Activated T-cell treated with anti-CD3 and anti-CD28 coated beads, Interleukin-2, amount 50 U/mL, for 24 hours (primary cell): ENCODE results near the gene ATP4B.

Source experiments
- DNase-seq: peaks from one replicate; pipeline ENCODE4 v3.0.0-alpha.2; 2020
- H3K27ac Mint-ChIP-seq: 2 replicates; pipeline ENCODE4 v1.8.0; 2020; ENCODE audit warnings: mild to moderate bottlenecking, mixed read lengths
- H3K27me3 Mint-ChIP-seq: 2 replicates; pipeline ENCODE4 v1.8.0; 2020; ENCODE audit warnings: mixed read lengths
- H3K36me3 Mint-ChIP-seq: 2 replicates; pipeline ENCODE4 v1.8.0; 2020; ENCODE audit warnings: low read depth, mixed read lengths
- H3K4me1 Mint-ChIP-seq: 2 replicates; pipeline ENCODE4 v1.8.0; 2020; ENCODE audit warnings: low read depth, mixed read lengths
- H3K4me3 Mint-ChIP-seq: 2 replicates; pipeline ENCODE4 v1.8.0; 2020; ENCODE audit warnings: mild to moderate bottlenecking, moderate library complexity, mixed read lengths
- H3K9me3 Mint-ChIP-seq: 2 replicates; pipeline ENCODE4 v1.8.0; 2020; ENCODE audit warnings: mixed read lengths

Gene ATP4B

DNA sequence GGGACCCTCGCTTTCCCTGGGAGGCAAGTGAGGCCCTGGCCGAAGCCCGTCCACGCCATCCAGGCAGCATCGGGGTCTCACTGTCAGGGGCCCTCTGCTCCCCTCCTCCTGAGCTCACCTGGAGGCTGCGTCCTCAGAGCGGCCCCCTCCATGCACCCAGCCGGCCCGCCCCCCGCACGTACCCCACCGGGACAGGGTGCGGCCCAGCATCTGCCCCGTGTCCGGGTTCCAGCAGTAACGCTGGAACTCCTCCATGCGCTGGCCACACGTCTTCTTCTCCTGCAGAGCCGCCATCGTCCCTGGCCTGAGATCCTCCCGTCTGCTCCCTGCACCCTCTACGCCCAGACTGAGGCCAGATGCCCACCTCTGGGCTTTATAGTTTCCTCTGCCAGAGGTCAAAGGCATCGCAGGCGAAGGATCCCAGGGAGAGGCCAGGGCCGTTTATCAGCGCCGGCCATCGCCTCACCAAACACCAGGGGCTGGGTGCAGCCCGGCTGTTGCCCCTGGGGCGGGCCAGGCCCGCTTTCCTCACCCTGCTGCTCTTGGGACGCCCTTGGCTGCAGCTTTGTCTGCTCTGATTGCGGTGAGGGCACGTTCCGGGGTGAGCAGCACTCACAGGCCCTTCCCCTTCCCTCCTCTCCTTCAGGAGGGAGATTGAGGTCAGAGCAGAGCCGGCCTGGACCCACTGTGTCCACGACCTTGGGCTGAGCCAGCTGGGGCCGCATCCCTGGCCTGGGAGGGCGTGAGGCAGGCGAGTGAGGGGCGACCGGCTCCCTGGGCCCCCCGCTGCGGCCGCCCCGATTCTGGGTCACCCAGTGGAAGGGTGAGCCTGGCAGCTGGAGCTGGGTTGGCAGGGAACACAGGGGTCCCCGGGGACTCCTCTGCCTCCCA is at the start of gene ATP4B:
TSS of gene ATP4B (minus strand) at position 348 of the 891 bp plus-strand sequence. CDS start at position 294, 54 bp downstream.
- DNase-seq = peak; percentile 22
- peaks cover 10% of the 10 kb centered on the region for H3K4me1 Mint-ChIP-seq
- no peak within 1 kb of the TSS for H3K27ac Mint-ChIP-seq
- H3K36me3 Mint-ChIP-seq = no peaks in the 10 kb centered on the region
- H3K4me3 Mint-ChIP-seq = no peak within 1 kb of the TSS
- H3K27me3 Mint-ChIP-seq = no peaks in the 10 kb centered on the region
- H3K9me3 Mint-ChIP-seq = peaks cover 18% of the 10 kb centered on the region

- H3K9me3 Mint-ChIP-seq = no peaks in the 10 kb centered on the region
- DNase-seq = no peak
- H3K27me3 Mint-ChIP-seq = peaks cover 3% of the 10 kb centered on the region
- H3K4me3 Mint-ChIP-seq = no peak overlapping the region
- H3K36me3 Mint-ChIP-seq = no peaks in the 10 kb centered on the region
- peak overlapping the region; percentile 22 for H3K27ac Mint-ChIP-seq
- no peaks in the 10 kb centered on the region for H3K4me1 Mint-ChIP-seq
Observed at GRCh38 chr13:113672002-113672651, 14.1 kb upstream of the ATP4B start.

- Mint-ChIP-seq H3K27me3 (peaks cover 3% of the 10 kb centered on the region), H3K4me3 (no peak overlapping the region), H3K4me1 (no peaks in the 10 kb centered on the region), H3K9me3 (no peaks in the 10 kb centered on the region), H3K27ac (no peak overlapping the region), H3K36me3 (no peaks in the 10 kb centered on the region)
- DNase-seq = peak; percentile 25
Observed at GRCh38 chr13:113671066-113672001, 13.3 kb upstream of the ATP4B start.

DNA sequence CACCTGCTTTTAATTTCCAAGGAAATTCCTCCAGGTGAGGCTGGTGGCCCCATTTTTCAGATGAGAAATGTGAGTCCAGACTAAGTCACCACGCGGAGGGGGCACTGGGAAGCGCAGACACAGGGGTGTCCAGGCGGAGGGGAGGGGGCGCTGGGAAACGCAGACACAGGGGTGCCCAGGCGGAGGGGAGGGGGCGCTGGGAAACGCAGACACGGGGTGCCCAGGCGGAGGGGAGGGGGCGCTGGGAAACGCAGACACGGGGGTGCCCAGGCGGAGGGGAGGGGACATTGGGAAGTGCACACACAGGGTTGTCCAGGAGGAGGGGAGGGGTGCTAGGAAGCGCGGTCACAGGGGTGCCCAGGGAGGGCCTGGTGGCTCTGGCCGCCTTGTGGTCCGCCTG is 12.5 kb upstream of the ATP4B start:
- no peaks in the 10 kb centered on the region for H3K9me3 Mint-ChIP-seq
- H3K4me1 Mint-ChIP-seq = no peaks in the 10 kb centered on the region
- no peak overlapping the region for H3K27ac Mint-ChIP-seq
- peaks cover 3% of the 10 kb centered on the region for H3K27me3 Mint-ChIP-seq
- DNase-seq = no peak
- no peaks in the 10 kb centered on the region for H3K36me3 Mint-ChIP-seq
- no peak overlapping the region for H3K4me3 Mint-ChIP-seq

GRCh38 chr13:113669755-113670341 is 11.8 kb upstream of the ATP4B start:
- Mint-ChIP-seq H3K9me3 (no peaks in the 10 kb centered on the region), H3K4me3 (no peak overlapping the region), H3K27me3 (peaks cover 3% of the 10 kb centered on the region), H3K27ac (no peak overlapping the region), H3K4me1 (no peaks in the 10 kb centered on the region), H3K36me3 (no peaks in the 10 kb centered on the region)
- peak; percentile 17 for DNase-seq

DNA sequence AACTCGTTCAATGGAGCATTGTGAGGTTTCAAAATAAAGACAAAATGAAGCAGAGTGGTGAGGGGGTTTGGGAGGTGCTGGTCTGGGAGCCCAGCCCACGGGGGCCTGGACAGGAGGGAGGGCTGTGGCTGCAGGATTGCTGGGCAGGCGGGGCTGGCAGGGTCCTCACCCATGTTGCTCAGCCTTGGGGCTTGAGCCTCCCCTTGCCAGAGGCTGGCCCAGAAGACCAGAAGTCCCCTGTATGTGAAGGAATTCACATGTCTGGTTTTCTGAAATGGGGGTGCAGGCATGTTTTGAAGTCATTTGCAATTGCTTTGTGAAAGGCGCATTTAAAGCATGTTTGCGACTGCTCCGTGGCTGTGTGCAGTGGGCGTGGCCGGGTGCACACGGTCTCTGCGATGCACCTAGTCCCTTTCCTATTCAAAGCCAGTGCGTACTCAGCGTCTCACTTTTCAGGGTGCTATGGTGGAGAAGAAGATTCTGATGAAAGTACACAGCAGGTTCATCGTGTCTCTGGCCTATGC is 11.3 kb upstream of the ATP4B start:
- H3K27me3 Mint-ChIP-seq = peaks cover 3% of the 10 kb centered on the region
- no peak overlapping the region for H3K4me3 Mint-ChIP-seq
- no peak overlapping the region for H3K27ac Mint-ChIP-seq
- peak; percentile 13 for DNase-seq
- no peaks in the 10 kb centered on the region for H3K36me3 Mint-ChIP-seq
- H3K4me1 Mint-ChIP-seq = no peaks in the 10 kb centered on the region
- H3K9me3 Mint-ChIP-seq = no peaks in the 10 kb centered on the region

DNA sequence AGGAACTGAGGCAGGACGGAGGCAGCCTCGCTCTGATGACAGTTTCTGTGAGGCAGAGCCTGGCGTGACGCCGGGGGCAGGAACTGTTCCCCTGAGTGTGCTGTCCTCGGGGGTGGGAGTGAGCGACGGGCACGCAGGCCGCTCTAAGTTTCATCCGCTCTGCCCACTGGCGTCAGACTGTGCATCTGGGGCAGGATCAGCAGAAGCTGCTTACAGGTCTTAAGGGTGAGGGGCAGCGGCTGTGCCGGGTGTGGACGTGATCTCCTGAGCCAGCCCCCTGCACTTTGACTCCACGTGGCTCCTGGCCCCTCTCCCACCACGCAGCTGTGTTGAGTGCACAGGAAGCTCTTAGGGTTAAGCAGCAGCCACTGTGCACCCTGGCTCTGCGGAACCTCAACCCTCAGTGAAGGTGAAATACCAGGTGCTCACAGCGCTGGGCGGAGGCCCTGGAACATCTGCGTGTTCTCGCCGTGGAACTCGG is 10.5 kb upstream of the ATP4B start:
- Mint-ChIP-seq H3K9me3 (no peaks in the 10 kb centered on the region), H3K27ac (no peak overlapping the region), H3K27me3 (peaks cover 3% of the 10 kb centered on the region), H3K4me1 (no peaks in the 10 kb centered on the region), H3K36me3 (no peaks in the 10 kb centered on the region), H3K4me3 (no peak overlapping the region)
- no peak for DNase-seq

GRCh38 chr13:113667771-113668490 is 9.9 kb upstream of the ATP4B start:
- peak; percentile 25 for DNase-seq
- no peaks in the 10 kb centered on the region for H3K36me3 Mint-ChIP-seq
- H3K27me3 Mint-ChIP-seq = peaks cover 3% of the 10 kb centered on the region
- H3K4me3 Mint-ChIP-seq = no peak overlapping the region
- no peaks in the 10 kb centered on the region for H3K4me1 Mint-ChIP-seq
- H3K27ac Mint-ChIP-seq = no peak overlapping the region
- no peaks in the 10 kb centered on the region for H3K9me3 Mint-ChIP-seq

DNA sequence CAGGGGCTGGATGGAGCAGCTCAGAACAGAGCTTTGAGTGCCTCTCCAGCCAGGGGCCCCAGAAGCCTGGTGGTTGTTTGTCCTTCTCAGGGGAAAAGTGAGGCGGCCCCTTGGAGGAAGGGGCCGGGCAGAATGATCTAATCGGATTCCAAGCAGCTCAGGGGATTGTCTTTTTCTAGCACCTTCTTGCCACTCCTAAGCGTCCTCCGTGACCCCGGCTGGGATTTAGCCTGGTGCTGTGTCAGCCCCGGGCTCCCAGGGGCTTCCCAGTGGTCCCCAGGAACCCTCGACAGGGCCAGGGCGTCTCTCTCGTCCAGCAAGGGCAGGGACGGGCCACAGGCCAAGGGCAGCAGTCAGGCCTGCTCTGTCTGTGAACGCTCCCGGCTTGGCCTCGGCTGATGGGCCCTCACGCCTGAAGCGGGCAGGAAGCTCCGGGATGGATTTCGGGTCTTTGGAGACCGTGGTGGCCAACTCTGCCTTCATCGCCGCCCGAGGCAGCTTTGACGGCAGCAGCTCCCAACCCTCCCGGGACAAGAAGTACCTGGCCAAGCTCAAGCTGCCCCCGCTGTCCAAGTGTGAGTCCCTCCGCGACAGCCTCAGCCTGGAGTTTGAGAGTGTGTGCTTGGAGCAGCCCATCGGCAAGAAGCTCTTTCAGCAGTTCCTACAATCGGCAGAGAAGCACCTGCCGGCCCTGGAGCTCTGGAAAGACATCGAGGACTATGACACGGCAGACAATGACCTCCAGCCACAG is 9.1 kb upstream of the ATP4B start, which contains the start of gene GRK1:
TSS of gene GRK1 (plus strand) at position 269 of the 751 bp plus-strand sequence. CDS start at position 437, 168 bp downstream.
- Mint-ChIP-seq H3K36me3 (no peaks in the 10 kb centered on the region), H3K9me3 (peaks cover 3% of the 10 kb centered on the region), H3K4me1 (no peaks in the 10 kb centered on the region), H3K27me3 (peaks cover 3% of the 10 kb centered on the region), H3K4me3 (no peak within 1 kb of the TSS), H3K27ac (no peak within 1 kb of the TSS)
- DNase-seq = peak; percentile 25

- Mint-ChIP-seq H3K27me3 (peaks cover 3% of the 10 kb centered on the region), H3K36me3 (no peaks in the 10 kb centered on the region), H3K4me1 (no peaks in the 10 kb centered on the region), H3K9me3 (peaks cover 12% of the 10 kb centered on the region), H3K27ac (no peak overlapping the region), H3K4me3 (no peak overlapping the region)
- DNase-seq = peak; percentile 23
Observed at GRCh38 chr13:113666329-113666670, 8.3 kb upstream of the ATP4B start.

DNA sequence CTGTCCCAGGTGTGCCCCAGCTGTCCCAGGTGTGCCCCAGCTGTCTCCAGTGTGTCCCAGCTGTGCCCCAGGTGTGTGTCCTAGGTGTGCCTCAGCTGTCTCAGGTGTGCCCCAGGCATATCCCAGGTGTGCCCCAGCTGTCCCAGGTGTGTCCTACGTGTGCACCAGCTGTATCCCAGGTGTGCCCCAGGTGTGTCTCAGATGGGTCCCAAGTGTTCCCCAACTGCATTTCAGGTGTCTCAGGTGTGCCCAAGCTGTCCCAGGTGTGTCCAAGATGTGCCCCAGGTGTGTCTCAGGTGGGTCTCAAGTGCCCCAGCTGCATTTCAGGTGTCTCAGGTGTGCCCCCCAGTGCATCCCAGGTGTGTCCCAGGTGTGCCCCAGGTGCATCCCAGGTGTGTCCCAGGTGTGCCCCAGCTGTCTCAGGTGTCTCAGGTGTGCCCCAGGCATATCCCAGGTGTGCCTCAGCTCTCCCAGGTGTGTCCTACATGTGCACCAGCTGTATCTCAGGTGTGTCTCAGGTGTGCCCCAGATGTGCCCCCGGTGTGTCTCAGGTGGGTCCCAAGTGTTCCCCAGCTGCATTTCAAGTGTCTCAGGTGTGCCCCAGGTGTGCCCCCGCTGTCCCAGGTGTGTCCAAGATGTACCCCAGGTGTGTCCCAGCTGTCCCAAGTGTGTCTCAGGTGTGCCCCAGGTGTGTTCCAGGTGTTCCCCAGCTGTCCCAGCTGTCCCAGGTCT is 7.8 kb upstream of the ATP4B start:
- Mint-ChIP-seq H3K4me3 (no peak overlapping the region), H3K9me3 (peaks cover 17% of the 10 kb centered on the region), H3K27me3 (peaks cover 3% of the 10 kb centered on the region), H3K27ac (no peak overlapping the region), H3K4me1 (no peaks in the 10 kb centered on the region), H3K36me3 (no peaks in the 10 kb centered on the region)
- DNase-seq = peak; percentile 24
